Measurements from ENCODE around the gene EIF5A2.

The EIF5A2 gene

DNA sequence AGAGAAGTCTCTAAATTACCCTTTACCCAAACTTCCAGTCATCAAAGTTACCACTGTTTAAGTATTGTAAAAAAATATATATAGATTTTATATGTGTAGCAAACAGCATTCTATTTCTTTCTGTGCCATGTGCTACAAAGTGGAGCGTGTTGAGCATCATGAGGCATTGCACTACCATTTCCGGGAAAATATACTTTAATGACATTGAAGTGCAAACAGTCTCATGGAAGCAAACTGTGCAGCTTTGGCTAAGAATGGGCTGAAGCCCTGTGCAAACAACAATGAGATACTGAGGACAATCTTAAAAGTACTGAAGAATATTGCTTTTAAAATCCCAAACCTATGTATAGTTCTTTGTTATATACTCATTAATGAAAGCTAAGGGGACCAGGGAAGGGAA lies 31.9 kb downstream of the EIF5A2 start:
- Histone ChIP-seq H3K9me3 (ENCODE audit: low read depth, low read length) (no peaks in the 10 kb centered on the region), H3K36me3 (ENCODE audit: insufficient read depth, low read length) (no peaks in the 10 kb centered on the region), H3K4me3 (no peak overlapping the region), H3K27ac (no peak overlapping the region), H3K9ac (ENCODE audit: insufficient read length) (no peak overlapping the region)
- DNase-seq (ENCODE audit: low read depth, low spot score), result no peak
- no peak for TF ChIP-seq POLR2AphosphoS5 (IDR thresholded peaks at IDR 0.05; ENCODE audit: borderline replicate concordance, low read depth, low read length)
- TF ChIP-seq FOXP2 (optimal IDR thresholded peaks at IDR 0.05; ENCODE audit: control extremely low read depth, extremely low read length, insufficient read depth), result no peak
- TF ChIP-seq EZH2 (IDR thresholded peaks at IDR 0.05), result no peak

DNA sequence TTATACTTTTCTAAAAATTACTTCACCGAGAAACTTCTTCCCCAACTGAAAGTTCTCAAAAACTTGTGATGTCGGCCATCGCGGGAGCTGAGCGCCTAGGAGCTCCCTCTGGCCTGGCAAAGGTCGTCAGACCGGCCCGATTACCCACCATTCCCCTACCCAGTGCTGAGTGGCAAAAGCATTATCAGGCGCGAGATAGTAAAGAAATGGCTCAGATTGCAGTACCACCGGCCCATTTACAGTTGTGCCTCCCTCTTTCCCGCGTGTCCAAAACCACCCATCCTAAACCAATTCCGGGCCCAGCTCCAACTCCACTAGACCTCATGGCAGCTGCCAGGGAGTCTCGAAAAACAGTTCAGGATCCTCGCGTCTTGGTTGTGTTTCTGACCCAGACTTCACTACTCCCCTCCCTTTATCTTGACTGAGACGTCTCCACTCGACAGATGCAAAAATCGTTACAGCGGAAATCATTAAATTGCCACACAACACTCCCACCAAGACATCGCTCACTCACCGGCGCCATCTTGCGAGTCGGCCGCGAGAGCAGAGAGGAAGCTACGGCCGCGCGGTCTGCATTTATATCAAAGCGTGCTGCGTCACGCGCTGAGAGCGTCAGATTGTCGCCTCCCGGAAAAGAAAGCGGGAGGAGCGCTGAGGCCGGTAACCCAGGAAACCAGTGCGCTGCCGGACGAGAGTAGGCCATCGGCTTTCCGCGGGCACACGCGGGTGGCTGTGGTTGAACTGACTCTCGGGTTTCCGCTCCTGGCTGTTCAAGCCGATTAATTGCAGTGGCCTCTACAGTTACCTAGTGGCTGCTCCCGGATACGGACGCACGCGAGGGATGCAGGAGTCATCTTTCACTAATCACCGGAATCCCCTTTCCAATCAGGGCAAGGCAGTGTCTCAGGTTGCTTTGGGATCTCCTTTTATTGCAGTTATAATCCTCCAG lies 38.5 kb downstream of the EIF5A2 start, which contains the start of gene RPL22L1:
Gene RPL22L1 (minus strand): TSS at position 551 of the 949 bp plus-strand sequence. CDS start 28 bp downstream, at position 523.
- TF ChIP-seq EZH2 (IDR thresholded peaks at IDR 0.05) (no peak), FOXP2 (optimal IDR thresholded peaks at IDR 0.05; ENCODE audit: control extremely low read depth, extremely low read length, insufficient read depth) (peak; percentile 83), POLR2AphosphoS5 (IDR thresholded peaks at IDR 0.05; ENCODE audit: borderline replicate concordance, low read depth, low read length) (peak; percentile 100)
- H3K9ac ChIP-seq (ENCODE audit: insufficient read length), result peak within 1 kb of the TSS; percentile 93
- DNase-seq (ENCODE audit: low read depth, low spot score), result peak; percentile 84
- peak within 1 kb of the TSS; percentile 88 for H3K27ac ChIP-seq
- no peaks in the 10 kb centered on the region for H3K9me3 ChIP-seq (ENCODE audit: low read depth, low read length)
- peak within 1 kb of the TSS; percentile 81 for H3K4me3 ChIP-seq
- H3K36me3 ChIP-seq (ENCODE audit: insufficient read depth, low read length), result peaks cover 37% of the 10 kb centered on the region

DNA sequence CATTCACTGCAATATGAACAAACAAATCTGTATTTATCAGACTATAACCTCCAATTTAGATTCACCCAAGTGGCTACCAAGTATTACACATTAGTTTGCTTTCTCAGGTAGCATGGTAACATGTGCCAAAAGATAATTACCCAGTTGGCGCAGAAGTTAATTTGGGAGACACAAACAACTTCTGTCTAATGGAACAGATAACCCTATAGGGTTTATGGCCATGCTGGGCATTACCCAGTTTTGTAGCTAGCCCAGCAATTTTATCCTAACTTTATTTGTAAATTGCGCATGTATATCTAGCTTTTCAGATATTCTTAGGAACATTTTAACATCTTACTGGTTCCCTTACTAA lies 39.2 kb downstream of the EIF5A2 start:
- DNase-seq (ENCODE audit: low read depth, low spot score), result no peak
- H3K9me3 ChIP-seq (ENCODE audit: low read depth, low read length), result no peaks in the 10 kb centered on the region
- peak overlapping the region; percentile 88 for H3K27ac ChIP-seq
- peak overlapping the region; percentile 93 for H3K9ac ChIP-seq (ENCODE audit: insufficient read length)
- TF ChIP-seq EZH2 (IDR thresholded peaks at IDR 0.05), result no peak
- TF ChIP-seq POLR2AphosphoS5 (IDR thresholded peaks at IDR 0.05; ENCODE audit: borderline replicate concordance, low read depth, low read length), result no peak
- no peak for TF ChIP-seq FOXP2 (optimal IDR thresholded peaks at IDR 0.05; ENCODE audit: control extremely low read depth, extremely low read length, insufficient read depth)
- peaks cover 38% of the 10 kb centered on the region for H3K36me3 ChIP-seq (ENCODE audit: insufficient read depth, low read length)
- peak overlapping the region; percentile 81 for H3K4me3 ChIP-seq

DNA sequence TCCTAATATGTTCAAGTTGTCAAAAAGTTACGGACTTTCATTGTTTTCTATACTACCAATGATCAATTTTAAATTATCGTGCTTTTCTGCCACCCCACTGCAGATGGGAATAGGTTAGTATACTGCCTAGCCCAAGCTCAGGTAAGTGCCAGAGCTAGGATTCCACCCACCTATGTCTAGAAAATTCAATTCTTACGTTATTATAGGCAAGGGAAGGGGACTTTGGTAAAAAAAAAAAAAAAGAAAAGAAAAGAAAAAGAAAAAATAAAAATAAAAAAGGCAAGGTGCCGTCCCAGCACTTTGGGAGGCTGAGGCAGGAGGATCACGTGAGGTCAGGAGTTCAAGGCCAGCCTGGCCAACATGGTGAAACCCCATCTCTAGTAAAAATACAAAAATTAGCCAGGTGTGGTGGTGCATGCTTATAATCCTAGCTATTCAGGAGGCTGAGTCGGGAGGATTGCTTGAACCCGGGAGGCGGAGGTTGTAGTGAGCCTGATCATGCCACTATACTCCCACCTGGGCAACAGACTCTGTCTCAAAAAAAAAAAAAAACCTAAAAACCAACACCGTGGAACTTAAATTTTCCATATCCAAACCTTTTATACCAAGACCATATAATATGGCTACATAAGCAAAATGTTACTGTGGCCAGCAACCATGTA lies 39.7 kb downstream of the EIF5A2 start:
- Histone ChIP-seq H3K36me3 (ENCODE audit: insufficient read depth, low read length) (peaks cover 38% of the 10 kb centered on the region), H3K4me3 (peak overlapping the region; percentile 81), H3K27ac (peak overlapping the region; percentile 88), H3K9me3 (ENCODE audit: low read depth, low read length) (no peaks in the 10 kb centered on the region), H3K9ac (ENCODE audit: insufficient read length) (peak overlapping the region; percentile 93)
- DNase-seq (ENCODE audit: low read depth, low spot score), result no peak
- no peak for TF ChIP-seq FOXP2 (optimal IDR thresholded peaks at IDR 0.05; ENCODE audit: control extremely low read depth, extremely low read length, insufficient read depth)
- TF ChIP-seq EZH2 (IDR thresholded peaks at IDR 0.05), result no peak
- 0 out of 2 replicates have a peak, but pooled peaks have one; percentile 21 for TF ChIP-seq POLR2AphosphoS5 (IDR thresholded peaks at IDR 0.05; ENCODE audit: borderline replicate concordance, low read depth, low read length)

DNA sequence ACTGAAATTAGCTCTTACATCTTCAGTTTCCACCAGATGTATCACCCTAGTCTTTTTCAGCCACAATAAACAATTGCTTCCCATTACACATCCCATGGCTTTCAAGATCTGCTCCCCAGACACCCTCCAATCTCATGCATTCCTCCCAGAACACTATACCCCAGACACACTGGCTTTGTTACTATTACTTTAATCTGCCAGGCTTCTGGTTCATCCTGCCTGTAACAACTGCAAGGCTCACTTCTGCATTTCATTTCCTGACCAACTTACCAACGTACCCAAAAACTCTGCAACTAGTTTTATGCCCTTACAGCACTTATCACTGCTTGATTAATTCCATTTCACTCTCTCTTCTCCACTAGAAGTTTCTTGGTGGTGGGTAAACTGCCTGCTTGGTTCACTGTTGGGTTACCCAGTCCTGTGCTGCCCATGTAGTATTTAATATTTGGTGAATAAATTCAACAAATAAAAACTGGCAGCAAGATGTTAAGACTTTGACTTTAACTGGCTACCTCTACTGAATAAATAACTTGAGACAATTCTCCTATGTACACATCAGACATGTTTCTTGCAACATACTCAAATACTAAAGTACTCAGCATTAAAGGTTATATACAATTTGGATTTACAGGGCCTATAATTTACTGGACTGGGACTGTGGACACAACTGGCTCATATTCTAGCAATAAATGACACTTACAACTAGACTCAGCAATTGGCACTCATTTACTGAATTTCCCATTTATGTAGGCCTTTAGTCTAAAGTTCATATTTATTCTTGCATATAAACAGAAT lies 41.1 kb downstream of the EIF5A2 start:
- H3K27ac ChIP-seq, result peak overlapping the region; percentile 67
- TF ChIP-seq POLR2AphosphoS5 (IDR thresholded peaks at IDR 0.05; ENCODE audit: borderline replicate concordance, low read depth, low read length), result no peak
- TF ChIP-seq FOXP2 (optimal IDR thresholded peaks at IDR 0.05; ENCODE audit: control extremely low read depth, extremely low read length, insufficient read depth), result no peak
- no peak for TF ChIP-seq EZH2 (IDR thresholded peaks at IDR 0.05)
- no peaks in the 10 kb centered on the region for H3K9me3 ChIP-seq (ENCODE audit: low read depth, low read length)
- H3K36me3 ChIP-seq (ENCODE audit: insufficient read depth, low read length), result peaks cover 38% of the 10 kb centered on the region
- peak overlapping the region; percentile 93 for H3K9ac ChIP-seq (ENCODE audit: insufficient read length)
- peak overlapping the region; percentile 81 for H3K4me3 ChIP-seq
- no peak for DNase-seq (ENCODE audit: low read depth, low spot score)

DNA sequence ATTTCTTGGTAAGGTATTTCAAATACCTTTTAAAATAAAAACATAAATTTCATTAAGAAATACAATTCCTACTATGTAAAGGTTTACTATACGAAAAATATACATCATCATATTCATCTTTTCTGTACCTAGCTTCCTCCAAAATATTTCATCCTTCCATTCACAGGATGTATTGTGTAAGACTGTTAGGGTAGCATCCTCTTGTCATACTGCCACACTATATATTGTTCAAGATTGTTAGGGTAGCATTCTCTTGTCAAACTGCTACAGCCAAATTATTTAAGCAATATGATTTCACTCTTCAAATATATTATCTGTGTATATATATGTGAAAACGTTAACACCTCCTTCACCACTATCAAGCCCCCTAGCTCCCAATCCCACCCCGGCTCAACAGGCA lies 41.9 kb downstream of the EIF5A2 start:
- TF ChIP-seq EZH2 (IDR thresholded peaks at IDR 0.05), result no peak
- TF ChIP-seq POLR2AphosphoS5 (IDR thresholded peaks at IDR 0.05; ENCODE audit: borderline replicate concordance, low read depth, low read length), result 0 out of 2 replicates have a peak, but pooled peaks have one; percentile 9
- Histone ChIP-seq H3K36me3 (ENCODE audit: insufficient read depth, low read length) (peaks cover 38% of the 10 kb centered on the region), H3K4me3 (no peak overlapping the region), H3K9me3 (ENCODE audit: low read depth, low read length) (no peaks in the 10 kb centered on the region), H3K27ac (no peak overlapping the region), H3K9ac (ENCODE audit: insufficient read length) (no peak overlapping the region)
- DNase-seq (ENCODE audit: low read depth, low spot score), result no peak

DNA sequence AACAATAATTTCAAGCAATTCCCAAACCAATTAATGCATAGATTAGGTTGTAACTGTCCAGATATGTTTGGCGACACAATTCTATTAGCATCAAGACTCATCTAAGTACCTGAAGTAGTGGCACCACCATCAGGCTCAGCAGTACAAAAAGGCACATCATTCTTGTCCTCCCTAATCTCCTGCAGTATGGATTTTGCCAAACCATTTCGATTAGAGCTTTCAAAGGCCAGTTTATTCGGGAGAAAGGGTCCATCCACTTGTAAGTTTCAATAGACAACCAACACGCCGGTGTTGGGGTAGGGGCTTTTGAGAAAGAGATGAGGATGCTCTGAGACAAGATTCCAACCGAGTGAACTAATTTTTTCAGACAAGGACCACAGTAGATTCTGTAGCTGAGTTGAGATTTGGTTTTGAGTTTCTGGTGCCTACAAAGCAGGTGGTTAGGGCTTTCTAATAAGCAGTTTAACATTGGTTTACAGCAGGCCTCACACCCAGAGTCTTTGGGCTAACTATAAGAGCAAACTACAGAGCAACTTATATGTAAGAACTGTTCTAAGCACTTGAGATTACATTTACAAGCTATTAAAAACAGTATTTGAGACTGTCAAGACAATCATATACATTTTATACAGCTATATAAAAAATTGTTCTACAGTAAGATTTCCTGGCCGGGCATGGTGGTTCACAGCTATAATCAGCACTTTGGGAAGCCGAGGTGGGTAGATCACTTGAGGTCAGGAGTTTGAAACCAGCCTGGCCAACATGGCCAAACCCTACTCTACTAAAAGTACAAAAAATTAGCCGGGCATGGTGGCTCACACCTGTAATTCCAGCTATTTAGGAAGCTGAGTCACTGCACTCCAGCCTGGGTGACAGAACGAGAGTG lies 43.0 kb downstream of the EIF5A2 start:
- peak overlapping the region; percentile 56 for H3K27ac ChIP-seq
- TF ChIP-seq POLR2AphosphoS5 (IDR thresholded peaks at IDR 0.05; ENCODE audit: borderline replicate concordance, low read depth, low read length), result peak; percentile 62; the same call in 1 of the 2 replicates
- no peak for TF ChIP-seq FOXP2 (optimal IDR thresholded peaks at IDR 0.05; ENCODE audit: control extremely low read depth, extremely low read length, insufficient read depth)
- TF ChIP-seq EZH2 (IDR thresholded peaks at IDR 0.05), result no peak

More for the DNA sequence above, 43.0 kb downstream of the EIF5A2 start:
- DNase-seq (ENCODE audit: low read depth, low spot score), result no peak
- Histone ChIP-seq H3K36me3 (ENCODE audit: insufficient read depth, low read length) (peaks cover 38% of the 10 kb centered on the region), H3K9me3 (ENCODE audit: low read depth, low read length) (no peaks in the 10 kb centered on the region), H3K9ac (ENCODE audit: insufficient read length) (no peak overlapping the region), H3K4me3 (no peak overlapping the region)
